AG09319 (cell line): ENCODE data around the gene FRAS1.
"Not testable (repeated sequence)": the region's sequence is repeated elsewhere in the genome, so short reads cannot be mapped to it uniquely, and the experiment has no call there.

Experiments used
- DNase-seq: peaks from one replicate; pipeline ENCODE4 v3.0.0-alpha.2; 2010; ENCODE audit warnings: low read depth; ENCODE audit errors: extremely low read depth
- CTCF ChIP-seq: IDR thresholded peaks from 2 replicates; pipeline ENCODE4 v1.5.1; 2011; ENCODE audit warnings: low read depth, mild to moderate bottlenecking, inconsistent platforms, low read length, moderate library complexity

Gene FRAS1

GRCh38 chr4:78299565-78299972 lies 242.4 kb downstream of the FRAS1 start:
- no peak; the same call in 1 of the 2 replicates for TF ChIP-seq CTCF
- no peak for DNase-seq

- not testable (repeated sequence) for DNase-seq
Measured at GRCh38 chr4:78307263-78307662, 250.1 kb downstream of the FRAS1 start.

GRCh38 chr4:78308517-78308916 lies 251.4 kb downstream of the FRAS1 start:
- no peak for TF ChIP-seq CTCF
- DNase-seq = no peak

GRCh38 chr4:78309352-78309751 lies 252.2 kb downstream of the FRAS1 start:
- DNase-seq = no peak
- no peak for TF ChIP-seq CTCF

- DNase-seq = no peak
- no peak for TF ChIP-seq CTCF
Measured at GRCh38 chr4:78310007-78310739, 253.1 kb downstream of the FRAS1 start.

- TF ChIP-seq CTCF = no peak
- no peak for DNase-seq
Measured at GRCh38 chr4:78310740-78311115, 253.6 kb downstream of the FRAS1 start.

GRCh38 chr4:78311306-78311705 lies 254.2 kb downstream of the FRAS1 start:
- DNase-seq = no peak
- TF ChIP-seq CTCF = no peak
